Mesenteric fat pad (tissue), 1 donor: ENCODE results near the gene CCM2. TPM values are rescaled to one million over a fixed set of nuclear protein-coding genes. Genes with fewer than 3 reads are reported as not detected.
"Not testable (repeated sequence)": the region's sequence is repeated elsewhere in the genome, so short reads cannot be mapped to it uniquely, and the experiment has no call there.

ENCODE experiments used
- DNase-seq: peaks from one replicate; pipeline ENCODE4 v3.0.0-alpha.2; 2020; ENCODE audit warnings: low spot score
- total RNA-seq: library from RNA; stranded (reverse); fragmentation: NEBNext Ultra II Directional; extraction: Animal tissue kit (Norgen Biotek cat#: 25700); gene quantifications from one replicate; pipeline ENCODE4 v1.2.1, GENCODE V29; 2021
- donor health status: DM: yes; HTN: yes; CAD: no.

CCM2 gene
- total RNA-seq, 1 donor from 2014 or later = 53.2 TPM

DNA sequence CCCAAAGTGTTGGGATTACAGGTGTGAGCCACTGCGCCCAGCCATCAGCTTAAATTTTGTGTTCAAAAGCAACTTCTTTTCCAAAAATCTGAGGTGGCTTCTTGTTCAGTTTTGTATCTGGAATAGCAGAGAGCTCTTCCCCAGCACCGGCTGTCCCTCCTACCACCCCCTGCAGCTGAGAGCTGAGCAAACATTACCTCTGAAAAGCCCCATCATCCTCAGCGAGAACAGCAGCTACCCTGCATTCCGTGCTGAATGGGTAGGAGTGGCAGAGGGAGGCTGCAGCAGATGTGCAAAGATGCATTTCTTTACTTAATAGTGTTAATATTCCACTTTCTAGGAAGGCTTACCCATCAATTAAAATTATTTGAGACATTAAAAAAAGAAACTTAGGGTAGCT, 31.8 kb downstream of the CCM2 start:
- DNase-seq = peak; percentile 20

DNA sequence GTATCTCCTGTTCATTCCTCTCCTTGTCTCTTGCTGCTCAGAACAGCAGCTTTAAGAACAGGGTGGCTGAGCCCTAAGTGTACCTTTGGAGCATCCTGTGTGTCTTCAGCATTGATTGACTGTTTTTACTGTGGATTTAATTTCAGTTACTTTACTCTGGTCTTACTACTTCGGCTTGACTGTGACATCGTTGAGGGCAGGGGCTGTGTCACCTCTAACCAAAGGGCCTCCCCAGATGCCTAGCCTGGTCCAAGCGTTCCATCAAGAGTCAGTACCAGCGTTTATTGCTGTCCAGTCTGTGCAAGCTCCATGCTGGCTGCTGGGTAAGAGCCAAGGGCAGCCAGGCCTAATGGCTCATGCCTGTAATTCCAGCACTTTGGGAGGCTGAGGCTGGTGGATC, 32.4 kb downstream of the CCM2 start:
- no peak for DNase-seq

DNA sequence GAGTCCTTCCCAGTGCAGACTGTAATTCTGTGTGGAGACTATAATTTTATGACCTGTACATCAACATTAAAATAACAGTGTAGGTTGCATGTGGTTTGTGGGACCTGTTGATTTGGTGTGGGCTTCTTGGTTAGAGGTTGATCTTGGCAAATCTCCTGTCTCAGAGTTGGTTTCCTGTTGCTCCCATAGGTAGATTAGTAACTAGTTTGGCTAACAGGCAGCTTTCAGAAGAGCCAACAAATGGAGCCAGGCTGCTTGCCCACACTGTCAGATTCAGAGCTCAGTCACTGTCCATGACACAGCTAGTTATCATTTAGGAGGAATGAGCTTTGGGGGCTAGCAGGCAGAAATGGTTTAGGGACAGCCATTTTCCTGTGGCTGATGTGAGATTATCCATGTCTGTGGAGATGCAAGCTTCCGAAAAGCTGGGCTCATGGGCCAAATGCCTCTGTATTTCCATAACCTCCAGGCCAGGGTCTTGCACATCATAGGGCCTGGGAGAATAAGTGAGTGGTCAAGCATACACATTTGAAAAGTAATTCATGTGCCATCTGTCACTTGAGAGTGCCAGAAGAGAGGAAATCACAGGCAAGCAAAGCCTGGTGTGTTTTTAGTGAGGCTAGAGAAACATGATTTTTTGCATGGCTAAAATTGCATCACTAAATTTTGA, 33.4 kb downstream of the CCM2 start:
- no peak for DNase-seq

DNA sequence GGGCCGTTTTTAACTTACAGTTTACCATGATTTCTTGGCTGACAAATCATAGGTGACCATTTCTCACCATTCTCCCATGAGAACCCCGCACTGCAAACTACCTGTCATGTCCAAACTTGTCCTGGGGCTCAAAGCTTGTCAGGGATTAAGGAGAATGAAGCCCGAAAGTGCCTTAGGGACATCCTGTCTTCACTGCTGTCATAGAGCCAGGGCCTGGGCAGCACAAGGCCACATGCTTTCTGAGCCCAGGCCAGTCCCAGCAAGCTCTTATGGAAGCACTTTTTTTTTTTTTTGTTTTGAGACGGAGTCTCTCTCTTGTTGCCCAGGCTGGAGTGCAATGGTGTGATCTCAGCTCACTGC, 33.9 kb downstream of the CCM2 start:
- DNase-seq = no peak

DNA sequence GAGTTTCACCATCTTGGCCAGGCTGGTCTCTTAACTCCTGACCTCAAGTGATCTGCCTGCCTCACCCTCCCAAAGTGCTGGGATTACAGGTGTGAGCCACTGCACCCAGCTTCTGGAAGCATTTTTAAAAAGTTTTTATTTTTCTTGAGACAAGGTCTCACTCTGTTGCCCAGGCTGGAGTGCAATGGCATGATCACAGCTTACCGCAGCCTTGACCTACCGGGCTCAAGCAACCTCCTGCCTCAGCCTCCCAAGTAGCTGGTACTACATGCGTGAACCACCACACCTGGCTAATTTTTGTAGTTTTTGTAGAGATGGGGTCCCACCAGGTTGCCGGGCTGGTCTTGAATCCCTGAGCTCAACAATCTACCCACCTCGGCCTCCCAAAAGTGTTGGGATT, 34.7 kb downstream of the CCM2 start:
- not testable (repeated sequence) for DNase-seq

DNA sequence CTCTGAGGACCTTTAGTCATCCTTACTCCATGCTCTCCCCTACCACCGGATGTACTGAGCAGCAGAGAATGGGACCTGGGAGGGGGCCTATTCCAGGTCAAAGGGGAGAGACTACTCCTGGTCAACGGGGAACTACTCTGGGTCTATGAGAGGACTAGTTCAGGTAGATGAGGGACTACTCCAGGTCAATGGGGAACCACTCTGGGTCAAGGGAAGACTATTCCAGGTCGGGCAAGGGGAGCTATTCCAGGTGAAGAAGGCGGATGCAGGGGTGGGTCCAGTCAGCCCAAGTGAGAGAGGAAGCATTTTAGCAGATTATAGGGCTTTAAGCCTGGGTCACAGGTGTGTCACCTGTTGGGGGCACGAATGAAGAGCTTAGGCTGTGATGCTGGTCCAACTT, 35.4 kb downstream of the CCM2 start:
- no peak for DNase-seq

DNA sequence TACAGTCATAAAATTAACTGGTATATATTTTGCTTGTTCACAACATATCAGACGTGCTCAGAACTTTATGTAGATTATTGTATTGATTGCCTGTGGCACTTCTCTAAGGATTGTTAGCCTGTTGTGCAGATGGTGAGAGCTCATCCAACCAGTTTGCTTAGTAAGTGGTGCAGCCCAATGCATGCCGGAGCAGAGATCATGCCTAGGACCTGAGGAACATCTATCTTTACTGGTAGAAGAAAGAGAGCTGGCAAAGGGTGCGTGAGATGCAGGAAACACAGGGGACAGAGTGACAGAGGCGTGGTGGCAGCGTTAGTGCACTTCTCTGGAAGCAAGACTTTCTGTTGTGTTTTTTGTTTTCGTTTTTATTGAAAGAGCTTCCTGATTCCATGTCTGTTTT, 35.9 kb downstream of the CCM2 start:
- DNase-seq = peak; percentile 5

DNA sequence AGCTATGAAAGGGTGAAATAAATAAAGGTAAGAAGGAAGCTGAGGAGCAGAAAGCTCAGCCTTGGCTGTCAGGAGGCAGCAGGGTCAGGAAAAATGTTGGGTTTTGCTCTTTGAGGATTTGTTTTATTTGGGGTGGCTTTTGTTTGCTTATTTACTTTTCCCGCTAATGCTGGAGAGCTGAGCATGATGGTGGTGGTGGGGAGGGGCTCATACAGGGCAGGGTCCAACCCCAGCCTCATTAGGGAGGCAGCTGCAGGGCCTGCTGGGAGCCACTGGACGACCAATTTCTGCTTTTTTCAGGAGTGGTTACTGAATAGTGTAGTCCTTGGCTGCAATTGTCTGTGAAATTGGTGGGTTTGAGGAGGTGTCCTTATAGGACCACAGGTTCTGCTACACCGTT, 36.3 kb downstream of the CCM2 start:
- DNase-seq = no peak

DNA sequence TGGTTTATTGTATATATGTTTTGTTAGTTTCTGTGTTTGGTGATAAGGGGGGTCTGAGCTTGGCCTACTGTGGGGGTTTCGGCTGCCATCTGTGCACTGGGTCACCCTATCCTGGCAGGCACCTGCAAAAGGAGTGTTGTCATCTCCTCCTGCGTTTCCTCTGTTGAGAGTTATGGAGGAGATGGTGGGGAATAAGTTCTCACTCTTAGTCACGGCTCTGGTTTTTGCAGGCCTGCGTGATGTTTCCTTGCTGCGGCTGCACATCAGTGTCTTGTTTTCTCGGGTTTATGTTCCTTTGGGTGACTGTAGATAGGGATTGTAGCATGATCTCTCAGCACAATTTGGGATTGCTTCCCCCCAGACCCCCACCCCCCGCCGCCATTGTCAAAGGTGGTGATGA, 36.8 kb downstream of the CCM2 start:
- DNase-seq = no peak

DNA sequence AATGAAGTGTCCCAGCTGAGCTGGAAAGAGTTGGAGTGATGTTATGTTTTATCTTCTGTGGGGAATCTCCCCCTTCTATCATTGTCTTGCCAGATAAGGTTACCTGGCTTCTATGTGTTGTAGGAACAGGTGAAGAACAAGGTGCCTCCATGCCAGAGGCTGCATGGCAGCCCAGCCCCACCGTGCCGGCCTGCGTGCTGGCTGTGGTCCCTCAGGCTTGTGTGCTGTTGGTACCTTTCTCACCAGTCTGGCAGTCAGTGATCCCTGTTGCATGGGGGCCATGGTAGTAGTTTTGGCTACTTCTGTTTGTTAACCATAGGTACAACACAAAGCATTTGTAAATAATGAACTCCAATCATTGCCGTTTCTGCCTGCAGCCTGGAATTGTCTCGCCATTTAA, 37.9 kb downstream of the CCM2 start:
- DNase-seq = no peak

DNA sequence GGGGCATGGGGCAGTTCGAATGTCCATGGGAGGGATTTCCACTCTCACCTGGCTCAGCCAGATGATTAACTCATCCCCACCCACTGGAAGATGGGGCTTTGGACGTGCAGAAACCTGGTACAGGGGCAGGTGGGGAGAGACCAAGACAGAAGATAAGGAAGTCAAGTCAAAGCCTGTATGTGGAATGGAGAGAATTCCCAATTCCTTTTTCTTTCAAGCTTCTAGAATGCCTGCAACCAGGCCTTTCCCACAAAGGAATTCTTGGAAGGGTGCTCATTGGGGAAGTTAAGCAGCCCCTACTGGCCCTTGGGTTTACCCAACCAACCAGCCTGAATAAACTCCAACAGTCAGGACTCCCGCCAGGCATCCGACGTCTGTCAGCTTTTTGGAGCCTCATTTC, 39.1 kb downstream of the CCM2 start:
- no peak for DNase-seq

DNA sequence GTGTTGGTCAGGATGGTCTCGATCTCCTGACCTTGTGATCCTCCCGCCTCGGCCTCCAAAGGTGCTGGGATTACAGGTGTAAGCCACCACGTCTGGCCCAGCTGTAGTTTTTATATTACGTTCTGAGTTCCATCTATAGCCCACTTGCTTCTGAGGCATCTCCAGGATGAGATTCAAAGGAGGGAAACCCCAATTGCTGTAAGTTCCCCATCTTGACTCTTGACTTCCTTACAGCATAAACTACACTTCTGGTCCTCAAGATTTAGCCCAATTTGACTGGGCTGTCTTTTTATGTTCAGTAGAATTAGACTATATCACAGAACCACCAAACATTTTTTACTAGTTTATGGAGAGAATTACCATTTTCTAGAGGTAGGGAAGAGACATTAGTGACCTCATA, 44.3 kb downstream of the CCM2 start:
- DNase-seq = no peak

DNA sequence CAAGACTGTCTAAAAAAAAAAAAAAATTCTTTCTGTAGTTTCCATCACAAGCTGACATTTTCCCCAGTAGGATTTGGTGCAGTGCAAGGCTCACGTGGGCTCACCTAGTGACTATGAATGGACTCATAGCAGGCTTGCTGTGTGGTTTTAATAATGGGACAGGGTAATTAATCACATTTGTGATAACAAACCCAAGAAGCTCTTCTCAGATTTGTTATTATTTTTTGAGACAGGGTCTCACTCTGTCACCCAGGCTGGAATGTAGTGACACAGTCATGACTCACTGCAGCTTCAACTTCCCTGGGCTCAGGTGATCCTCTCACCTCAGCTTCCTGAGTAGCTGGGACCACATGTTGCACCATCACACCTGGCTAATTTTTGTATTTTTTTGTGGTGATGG, 48.7 kb downstream of the CCM2 start:
- DNase-seq = no peak

DNA sequence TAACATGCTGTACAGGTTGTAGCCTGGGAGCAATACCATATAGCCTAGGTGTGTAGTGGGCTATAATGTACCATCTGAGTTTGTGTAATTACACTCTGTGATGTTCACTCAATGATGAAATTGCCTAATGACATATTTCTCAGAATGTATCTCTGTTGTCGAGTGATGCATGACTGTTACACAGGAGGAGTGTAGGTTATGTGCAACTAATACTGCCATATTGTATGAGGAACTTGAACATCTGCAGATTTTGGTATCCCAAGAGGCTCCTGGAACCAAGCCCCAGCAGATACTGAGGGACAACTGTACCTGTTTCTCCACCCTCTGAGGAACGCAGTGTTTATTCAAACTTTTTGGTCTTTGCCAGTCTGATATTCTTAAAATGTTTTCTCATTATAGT, 50.2 kb downstream of the CCM2 start:
- no peak for DNase-seq

DNA sequence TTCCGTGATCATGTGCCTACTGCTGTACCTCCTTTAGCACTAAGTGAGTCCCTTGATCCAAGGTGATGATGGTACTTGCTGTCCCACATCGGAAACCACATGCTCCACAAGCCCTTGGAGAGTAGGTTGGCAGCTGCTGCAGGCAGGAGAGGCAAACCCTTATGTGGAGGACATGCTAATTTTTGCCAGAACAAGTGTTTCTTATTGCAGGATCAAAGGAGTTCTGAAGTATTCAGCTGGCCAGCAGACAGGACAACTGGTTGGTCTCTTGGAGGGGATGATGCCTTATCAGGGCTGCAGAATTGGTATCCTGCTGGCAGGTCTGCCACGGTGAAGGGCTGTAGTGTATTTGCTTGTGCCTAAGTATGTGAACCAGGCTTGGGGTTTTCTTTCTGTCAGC, 52.0 kb downstream of the CCM2 start:
- no peak for DNase-seq

DNA sequence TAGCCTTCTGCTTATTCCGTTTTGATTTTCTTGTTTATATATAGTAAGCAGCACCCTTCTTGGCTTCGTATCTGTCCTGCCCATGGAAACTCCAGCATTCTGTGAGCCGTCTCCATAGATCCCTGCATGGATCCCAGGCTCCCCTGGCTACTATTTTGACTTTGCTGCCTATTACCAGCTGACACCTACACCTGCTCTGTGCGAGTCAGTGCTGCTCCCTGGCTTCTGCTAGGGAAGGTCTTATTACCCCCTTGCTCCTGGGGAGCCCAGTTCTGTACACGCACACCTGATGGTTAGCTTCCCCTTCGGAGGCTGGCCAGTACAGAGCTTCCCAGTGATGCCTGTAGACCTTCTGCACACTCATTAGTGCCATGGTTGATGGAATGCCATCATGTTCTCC, 53.4 kb downstream of the CCM2 start:
- DNase-seq = peak; percentile 12

DNA sequence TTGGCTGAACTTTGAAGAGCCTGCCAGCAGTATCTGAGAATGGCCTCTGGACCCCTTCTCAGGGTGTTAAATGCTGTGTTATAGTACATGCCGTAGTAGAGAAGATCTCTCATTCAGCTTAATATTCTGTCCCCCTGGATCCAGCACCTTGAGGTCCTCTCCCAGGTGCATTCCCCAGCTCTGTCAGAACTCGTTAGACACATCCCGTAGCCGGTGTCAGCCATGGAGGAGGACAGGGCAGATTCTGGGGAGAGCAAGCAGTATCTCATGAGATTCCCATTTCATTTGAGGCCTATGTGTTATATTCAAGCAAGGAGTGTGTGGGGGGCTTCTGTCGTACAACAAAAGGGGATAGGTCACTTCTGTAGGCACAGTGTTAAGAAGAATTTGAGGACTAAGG, 53.9 kb downstream of the CCM2 start:
- DNase-seq = no peak

DNA sequence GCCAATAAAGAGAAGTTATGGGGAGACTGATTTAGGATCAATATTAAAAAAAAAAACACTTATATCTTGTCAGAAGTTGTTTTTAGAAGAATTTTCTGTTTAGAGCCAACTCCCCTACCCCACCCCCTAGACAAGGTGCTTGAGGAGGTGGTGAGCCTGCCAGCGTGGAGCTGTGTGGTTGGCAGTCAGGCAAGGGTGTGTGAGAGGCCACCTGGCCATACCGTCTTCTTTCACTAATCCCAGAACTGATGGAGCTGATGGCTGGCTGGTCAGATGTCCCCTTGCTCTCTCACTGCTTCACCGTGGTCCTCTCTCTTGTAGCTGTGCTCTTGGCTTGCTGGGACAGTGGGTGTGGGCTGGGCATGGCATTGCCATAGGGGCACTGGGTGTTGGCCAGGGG, 54.4 kb downstream of the CCM2 start:
- DNase-seq = peak; percentile 65

DNA sequence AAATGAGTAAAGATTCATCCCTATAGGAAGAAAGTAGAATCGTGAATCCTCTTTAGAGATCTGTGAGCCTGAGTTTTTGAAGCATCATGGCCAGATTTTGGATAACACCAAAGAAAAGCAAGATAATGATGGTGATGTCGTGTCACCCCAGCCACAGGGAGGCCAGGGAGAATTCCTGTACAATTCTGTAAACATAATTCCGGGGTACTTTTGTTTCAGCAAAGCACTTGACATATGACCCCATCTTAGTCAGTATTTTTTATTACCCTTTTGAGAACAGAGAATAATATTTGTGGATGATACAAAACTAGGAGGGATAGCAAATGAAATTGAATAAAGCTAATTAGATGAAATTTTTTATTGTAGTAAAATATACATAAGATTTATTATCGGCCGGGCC, 55.0 kb downstream of the CCM2 start:
- DNase-seq = no peak

DNA sequence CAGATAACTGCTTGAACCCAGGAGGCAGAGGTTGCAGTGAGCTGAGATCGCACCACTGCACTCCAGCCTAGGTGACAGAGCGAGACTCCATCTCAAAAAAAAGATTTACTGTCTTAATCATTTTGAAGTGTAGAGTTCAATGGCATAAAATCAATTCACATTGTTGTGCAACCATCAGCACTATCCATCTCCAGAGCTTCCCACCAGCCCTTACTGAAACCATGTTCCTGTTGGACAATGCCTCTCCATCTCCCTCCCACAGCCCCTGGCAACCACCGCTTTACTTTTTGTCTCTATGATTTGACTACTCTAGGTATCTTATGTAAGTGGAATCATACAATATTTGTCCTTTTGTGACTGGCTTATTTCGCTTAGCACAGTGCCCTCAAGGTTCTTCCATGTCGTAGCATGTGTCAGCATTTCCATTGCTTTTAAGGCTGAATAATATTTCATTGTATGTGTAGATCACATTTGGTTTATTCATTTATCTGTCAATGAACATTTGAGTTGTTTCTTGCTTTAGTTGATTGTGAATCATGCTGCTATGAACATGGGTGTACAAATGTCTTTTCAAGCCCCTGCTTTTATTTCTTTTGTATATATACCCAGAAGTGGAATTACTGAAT, 55.7 kb downstream of the CCM2 start:
- DNase-seq = peak; percentile 18

DNA sequence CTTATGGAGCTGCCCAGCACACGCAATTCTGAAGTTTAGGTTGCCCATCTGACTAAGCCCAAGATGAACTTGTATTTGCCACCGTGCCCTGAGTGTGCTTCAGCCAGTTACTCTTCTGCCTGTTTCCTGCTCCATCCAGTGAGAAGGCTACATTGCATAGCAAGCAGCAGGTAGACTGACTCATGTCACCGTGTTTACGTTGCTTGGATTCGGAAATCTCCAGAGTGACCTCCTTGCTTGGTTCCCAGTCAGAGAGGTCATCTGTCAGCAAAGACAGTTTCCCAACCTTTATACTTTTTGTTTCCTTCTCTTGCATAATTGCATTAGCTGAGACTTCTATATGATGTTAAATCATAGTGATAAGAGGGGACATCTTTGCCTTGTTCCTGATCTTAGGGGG, 57.9 kb downstream of the CCM2 start:
- DNase-seq = no peak

DNA sequence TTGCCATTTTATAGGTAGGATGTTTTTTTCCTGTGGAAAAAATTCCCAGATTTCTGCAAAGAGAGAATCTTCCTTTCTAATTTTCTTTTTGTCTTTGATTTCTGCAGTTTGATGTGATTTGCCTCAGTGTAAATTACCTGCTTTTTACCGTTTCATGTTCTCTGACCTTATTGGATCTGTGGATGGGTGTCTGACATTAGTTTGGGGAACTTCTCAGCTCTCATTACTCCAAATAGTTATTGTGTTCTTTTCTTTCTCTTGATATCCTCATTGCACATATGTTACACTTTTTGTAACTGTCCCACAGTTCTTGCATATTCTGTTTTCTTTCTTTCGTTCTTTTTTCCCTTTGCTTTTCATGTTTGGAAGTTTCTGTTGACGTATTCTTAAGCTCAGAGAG, 60.3 kb downstream of the CCM2 start:
- no peak for DNase-seq

DNA sequence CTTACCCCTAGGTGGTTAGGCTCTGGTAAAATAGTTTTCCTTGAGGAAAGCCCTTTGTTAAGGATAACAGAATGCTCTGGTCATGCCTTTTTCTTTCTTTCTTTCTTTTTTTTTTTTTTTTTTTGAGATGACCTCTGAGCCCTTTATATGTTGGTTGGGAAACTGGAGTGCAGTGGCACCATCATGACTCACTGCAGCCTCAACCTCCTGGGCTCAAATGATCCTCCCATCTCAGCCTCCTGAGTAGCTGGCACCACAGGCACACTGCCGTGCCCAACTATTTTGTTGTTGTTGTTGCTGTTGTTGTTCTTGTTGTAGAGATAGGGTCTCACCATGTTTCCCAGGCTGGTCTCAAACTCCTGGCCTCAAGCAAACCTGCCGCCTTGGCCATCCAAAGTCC, 61.4 kb downstream of the CCM2 start:
- no peak for DNase-seq
